Measurements from ENCODE around the gene CUBN.

GRCh38 chr10:17010363-17011145 is 119.1 kb downstream of the CUBN start:
- TF ChIP-seq, protein P1, sequence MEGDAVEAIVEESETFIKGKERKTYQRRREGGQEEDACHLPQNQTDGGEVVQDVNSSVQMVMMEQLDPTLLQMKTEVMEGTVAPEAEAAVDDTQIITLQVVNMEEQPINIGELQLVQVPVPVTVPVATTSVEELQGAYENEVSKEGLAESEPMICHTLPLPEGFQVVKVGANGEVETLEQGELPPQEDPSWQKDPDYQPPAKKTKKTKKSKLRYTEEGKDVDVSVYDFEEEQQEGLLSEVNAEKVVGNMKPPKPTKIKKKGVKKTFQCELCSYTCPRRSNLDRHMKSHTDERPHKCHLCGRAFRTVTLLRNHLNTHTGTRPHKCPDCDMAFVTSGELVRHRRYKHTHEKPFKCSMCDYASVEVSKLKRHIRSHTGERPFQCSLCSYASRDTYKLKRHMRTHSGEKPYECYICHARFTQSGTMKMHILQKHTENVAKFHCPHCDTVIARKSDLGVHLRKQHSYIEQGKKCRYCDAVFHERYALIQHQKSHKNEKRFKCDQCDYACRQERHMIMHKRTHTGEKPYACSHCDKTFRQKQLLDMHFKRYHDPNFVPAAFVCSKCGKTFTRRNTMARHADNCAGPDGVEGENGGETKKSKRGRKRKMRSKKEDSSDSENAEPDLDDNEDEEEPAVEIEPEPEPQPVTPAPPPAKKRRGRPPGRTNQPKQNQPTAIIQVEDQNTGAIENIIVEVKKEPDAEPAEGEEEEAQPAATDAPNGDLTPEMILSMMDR (IDR thresholded peaks at IDR 0.05 in 4 of 5, conservative IDR thresholded peaks at IDR 0.05 in 1 of 5) = no peak
- no peak for TF ChIP-seq POLR2A (IDR thresholded peaks at IDR 0.05)

All from gastrocnemius medialis (tissue), 4 donors.